ENCODE data around the gene ARF3.
"Not testable (repeated sequence)": the region's sequence is repeated elsewhere in the genome, so short reads cannot be mapped to it uniquely, and the experiment has no call there.

The ARF3 gene

DNA sequence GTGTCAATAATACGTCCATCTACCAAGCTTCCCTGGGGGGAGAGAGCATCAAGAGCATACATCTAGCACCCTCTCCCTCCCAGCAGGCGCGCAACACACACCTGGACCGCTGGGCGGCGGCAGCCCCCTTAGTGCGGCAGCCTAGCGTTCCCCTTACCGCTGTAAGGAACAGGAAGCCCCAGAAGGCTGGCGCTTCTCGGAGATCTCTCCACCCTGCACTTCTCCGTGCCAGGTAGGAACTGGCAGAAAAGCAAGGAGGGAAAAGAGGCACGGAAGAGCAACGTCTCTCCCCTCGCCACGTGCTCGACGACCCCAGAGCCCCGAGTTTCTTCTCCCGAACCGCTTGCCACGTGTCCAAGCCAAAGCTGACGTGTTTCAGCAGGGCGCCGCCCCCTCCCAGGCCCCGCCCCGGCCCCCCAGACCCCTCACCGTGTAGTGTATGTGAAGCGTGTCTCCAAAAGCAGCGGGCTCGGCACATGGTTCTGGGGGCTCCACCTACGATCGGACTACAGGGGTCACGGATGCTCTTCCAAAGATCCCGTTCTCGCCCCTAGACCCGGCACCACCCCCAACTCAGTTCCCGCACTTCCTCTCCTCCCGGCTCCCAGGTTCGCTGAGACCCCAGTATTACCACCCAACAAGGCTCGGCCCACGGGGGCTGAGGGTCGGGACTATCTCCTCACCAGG is 32.5 kb downstream of the ARF3 start:
- peak; percentile 54 for DNase-seq

DNA sequence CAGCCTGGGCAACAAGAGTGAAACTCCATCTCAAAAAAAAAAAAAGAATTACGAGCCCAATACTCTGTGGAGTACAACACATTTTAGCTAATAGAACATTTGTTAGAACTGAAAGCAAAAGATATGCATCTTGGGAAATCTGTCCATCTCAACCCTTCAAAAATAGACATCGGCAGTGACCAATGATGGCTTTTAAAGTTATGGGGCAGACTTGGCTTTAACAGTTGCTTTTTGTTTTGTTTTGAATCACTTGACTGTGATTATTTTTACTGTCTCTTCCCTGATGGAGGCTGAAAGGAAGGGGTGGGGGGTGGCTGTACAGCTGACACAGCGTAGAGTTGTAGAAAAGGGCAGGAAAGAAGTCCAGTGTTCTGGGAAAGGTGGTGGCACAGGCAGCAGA is 34.2 kb downstream of the ARF3 start:
- DNase-seq = no peak

DNA sequence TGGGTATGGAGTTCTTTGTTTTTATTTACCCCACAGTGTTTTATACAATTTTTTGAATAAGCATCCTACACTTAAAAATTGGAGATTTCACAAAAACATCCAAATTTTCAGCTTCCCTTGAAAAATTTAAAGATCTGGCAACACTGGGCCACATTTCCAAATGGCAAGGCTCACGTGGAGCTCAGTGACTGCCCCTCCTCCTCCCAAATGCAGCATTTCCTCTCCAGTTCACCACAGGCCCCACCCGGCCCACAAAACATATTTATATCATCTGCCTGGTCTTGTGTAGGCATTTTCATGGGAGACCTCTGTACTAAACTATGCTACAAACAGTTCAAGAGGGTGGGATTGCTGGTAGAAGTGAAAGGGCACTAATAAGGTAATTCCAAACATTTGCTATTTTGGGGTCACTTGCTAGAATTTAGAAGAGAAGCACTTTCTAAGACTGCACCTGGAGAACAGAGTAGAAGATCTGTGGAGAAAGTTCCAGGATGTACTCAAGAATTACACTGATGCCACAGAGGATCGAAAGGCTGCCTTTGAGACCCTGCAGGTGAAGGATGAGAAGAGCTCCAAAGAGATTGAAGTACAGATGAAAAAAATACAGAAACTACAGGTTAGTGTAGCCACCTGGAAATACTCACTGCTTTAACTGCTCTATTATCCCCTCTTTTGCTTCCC is 39.3 kb downstream of the ARF3 start:
- DNase-seq = no peak

DNA sequence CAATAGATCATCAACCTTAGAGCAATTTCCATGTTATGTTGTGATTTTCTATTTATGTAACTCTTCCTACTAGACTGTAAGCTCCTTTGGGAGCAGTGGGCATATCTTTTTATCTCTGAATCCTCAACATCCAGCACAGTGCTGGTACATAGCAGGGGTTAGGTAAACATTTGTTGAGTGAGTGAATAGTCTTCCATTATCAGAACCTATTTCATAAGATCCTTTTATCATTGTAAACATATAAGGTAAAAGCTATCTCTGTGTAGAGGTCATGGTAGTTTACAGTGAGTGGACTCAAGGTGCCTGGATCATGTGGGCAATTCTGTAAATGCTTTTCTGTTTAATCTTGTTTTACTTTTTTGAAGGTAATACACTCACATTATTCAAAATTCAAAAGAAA is 47.1 kb downstream of the ARF3 start:
- DNase-seq = no peak

DNA sequence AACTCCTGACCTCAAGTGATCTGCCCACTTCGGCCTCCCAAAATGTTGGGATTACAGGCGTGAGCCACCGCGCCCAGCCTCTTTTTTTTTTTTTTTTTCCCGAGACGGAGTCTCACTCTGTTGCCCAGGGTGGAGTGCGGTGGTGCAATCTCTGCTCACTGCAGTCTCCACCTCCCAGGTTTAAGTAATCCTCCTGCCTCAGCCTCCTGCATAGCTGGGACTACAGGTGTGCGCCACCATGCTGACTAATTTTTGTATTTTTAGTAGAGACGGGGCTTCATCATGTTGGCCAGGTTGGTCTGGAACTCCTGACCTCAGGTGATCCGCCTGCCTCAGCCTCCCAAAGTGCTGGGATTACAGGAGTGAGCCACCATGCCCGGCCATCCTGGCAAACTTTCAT is 47.6 kb downstream of the ARF3 start:
- DNase-seq = not testable (repeated sequence)

DNA sequence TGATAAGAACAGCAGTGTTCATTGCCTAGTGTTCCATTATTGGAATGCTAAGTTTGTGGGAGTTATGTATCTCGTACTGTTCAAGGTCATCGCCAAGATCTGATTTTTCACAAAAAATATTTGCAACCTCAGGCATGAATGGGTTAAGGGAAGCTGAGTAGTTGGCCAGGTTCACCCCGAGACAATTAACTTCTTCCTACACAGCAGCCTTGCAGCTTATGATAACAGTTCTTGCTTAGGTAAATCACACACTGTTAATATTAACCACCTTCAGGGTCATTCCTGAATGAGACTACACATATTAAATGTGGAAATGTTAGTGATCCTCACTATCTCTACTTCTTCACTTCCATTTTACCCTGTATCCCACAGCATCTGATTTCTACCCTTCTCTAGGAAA is 50.0 kb downstream of the ARF3 start:
- no peak for DNase-seq

DNA sequence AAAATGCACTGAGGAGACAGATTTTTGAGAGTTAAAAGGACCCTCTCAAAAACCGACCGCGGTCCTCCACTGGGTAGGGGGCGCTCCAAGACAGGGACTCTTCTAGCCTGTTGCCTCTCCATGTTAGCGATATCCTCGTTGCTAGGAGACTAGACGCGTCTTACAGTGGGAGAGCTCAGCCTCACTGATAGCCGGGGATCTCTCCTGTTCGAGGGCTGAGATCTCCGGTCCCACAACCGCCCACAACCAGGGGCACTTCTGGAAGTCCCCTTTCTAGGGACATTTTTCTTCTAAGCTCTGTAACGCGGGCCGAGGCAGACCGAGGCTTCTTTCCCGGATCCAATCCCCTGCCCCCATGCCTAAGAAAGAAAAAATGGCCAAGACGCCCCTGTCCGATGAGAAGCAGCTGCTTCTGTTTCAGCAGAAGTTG is 53.3 kb downstream of the ARF3 start:
- DNase-seq = peak; percentile 85

DNA sequence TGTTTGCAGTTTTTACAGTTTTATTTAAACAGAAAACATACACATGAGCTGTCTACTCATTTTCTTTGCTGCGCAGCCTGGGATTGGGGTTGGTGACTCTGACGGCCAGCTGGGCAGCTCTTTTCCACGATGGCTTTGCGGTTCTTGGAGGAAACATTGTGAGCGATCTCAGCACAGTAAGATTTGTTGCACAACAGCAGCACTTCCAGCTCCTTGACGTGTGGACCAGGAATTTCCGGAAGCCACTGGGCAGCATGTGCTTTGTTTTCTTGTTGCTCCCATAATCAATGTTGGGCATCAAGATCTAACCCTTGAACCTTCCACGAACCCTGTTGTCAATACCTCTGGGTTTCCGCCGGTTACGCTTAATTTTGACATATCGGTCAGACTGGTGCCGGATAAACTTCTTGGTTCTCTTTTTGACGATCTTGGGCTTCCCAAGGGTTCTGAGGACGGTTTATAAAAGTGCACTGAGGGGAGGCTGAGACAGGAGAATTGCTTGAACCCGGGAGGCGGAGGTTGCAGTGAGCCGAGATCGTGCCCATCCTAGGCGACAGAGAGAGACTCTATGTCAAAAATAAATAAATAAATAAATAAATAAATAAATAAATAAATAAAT is 53.8 kb downstream of the ARF3 start:
- no peak for DNase-seq

DNA sequence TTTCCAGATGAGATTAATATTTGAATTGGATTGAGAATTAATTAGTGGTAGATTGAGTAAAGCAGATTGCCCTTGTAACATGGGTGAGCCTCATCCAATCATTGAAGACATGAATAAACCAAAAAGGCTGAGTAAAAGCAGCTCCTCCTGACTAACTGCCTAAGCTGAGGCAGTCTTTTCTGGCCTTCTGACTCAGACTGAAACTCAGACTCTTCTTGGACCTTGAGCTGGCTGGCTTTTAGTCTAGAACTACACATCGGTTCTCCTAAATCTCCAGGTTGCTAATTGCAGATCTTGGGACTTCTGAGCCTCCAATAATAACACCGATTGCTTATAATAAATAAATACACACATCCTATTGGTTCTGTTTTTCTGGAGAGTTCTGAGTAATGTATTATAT is 56.0 kb downstream of the ARF3 start:
- DNase-seq = no peak

DNA sequence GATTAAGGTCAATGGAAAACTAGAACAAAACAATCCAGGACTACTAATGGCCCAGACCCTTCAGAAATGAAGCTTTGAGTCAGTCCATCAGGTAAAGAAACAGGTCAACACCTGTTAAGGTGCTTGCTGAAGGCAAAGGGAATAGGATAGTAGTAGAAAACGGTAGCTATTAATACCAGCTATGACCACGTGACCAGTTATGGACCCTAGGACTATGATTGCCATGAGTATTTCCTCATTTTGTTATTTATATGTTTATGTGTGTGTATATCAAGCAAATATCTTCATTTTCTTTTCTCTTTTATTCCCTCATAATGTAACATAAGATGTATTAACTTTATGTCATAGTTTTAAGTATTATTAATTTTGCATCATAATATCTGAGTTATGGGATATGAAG is 57.6 kb downstream of the ARF3 start:
- no peak for DNase-seq

DNA sequence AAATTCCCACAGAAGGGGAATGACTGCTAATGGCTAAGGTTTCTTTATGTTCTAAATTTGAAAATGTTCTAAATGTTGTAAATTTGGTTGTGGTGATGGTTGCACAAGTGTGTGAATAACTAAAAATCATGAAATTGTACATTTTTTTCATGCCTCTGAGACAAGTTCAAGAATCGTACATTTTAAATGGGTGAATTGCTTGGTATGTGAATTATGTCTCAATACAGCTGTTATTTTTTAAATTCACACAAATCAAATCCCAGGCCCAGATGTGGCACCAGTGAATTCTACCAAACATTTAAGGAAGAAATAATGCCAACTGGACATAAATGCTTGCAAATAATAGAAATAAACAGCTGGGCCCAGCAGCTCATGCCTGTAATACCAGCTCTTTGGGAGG is 63.0 kb downstream of the ARF3 start:
- DNase-seq = no peak

DNA sequence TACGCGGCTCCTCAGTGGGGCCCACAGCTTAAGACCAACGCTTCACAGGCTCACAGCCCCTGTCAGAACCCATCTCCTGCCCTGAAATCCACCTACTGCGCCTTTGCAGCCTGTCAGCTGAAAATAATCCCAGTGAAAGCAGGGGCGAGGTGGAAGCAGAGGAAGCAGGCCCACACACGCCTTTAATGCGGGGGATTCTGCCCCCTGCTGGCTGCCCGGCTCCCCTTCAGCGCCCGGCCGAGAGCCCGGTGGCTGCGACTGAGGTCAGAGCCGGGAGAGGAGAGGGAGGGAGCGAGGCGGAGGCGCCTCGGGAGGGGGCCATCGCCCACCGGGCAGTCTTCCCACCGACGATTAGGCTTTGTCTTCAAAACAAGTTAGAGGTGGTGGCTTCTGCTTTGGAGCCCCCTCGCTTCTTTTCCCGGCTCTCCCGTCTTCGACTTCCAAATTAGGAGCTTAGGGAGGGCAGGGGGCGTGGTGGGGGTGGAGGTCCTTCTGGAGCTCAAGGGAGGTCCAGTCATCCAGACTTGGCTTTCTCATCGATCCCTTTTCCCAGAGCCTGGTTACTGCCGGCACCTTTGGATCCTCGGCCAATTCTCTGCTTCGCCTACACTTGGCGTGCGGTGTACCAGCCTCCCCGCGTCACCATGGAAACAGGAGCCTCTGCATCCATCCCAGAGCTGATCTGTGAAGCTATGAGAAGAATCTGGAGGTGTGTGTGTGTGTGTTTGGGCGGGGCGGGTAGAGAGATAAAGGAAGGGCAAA is 66.4 kb downstream of the ARF3 start:
- DNase-seq = peak; percentile 53

DNA sequence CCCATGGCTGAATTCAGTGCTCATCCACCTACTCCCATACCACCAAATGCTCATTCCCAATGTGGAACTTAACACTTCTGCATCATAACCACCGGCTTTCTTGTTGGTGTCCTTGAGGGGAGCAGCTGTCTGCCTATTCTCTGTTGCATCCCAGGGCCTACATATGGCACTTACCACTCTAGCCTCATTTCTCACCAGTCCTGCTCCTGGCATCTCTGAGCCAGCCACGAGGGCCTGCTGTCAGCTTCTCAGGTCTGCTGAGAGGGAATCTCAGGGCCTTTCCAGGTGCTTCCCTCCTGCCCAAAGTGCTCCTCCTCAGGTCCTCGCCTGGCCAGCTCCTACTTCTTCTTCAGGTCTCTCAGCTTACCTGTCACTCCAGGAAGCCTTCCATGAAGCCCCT is 67.6 kb downstream of the ARF3 start:
- no peak for DNase-seq

All from NCI-H1436 (cell line).